Measurements from ENCODE around the gene LRIG1. TPM values are rescaled to one million over a fixed set of nuclear protein-coding genes. Genes with fewer than 3 reads are reported as not detected.
A peak's percentile ranks its signal among the peaks of the same experiment; 100 is the strongest.

LRIG1 gene
- total RNA-seq, 2 donors from 2014 or later = 119 to 186 TPM

GRCh38 chr3:66404197-66404596 lies 96.6 kb downstream of the LRIG1 start:
- Histone ChIP-seq H3K27me3 (replicated peaks; ENCODE audit: insufficient read depth) (no peaks in the 10 kb centered on the region), H3K4me1 (replicated peaks) (peaks cover 28% of the 10 kb centered on the region), H3K36me3 (peaks cover 0 to 10% of the 10 kb centered on the region in 2 donors), H3K27ac (peak overlapping the region in 1 of 2 donors; percentile 62), H3K4me3 (no peak overlapping the region), H3K9me3 (no peaks in the 10 kb centered on the region)
- intact Hi-C loops (cut with DNase I) = no loop called here
- no peak for DNase-seq (ENCODE audit: low spot score)
- WGBS = 58% methylated on average over 15 of the region's 15 CpGs
- TF ChIP-seq POLR2A (IDR thresholded peaks at IDR 0.05) (no peak), CTCF (IDR thresholded peaks at IDR 0.05) (no peak), POLR2AphosphoS5 (IDR thresholded peaks at IDR 0.05) (no peak)

GRCh38 chr3:66403323-66403990 lies 97.4 kb downstream of the LRIG1 start:
- H3K9me3 ChIP-seq = no peaks in the 10 kb centered on the region
- peaks cover 26% of the 10 kb centered on the region for H3K4me1 ChIP-seq (replicated peaks)
- 76% methylated on average over 13 of the region's 13 CpGs for WGBS
- no peak overlapping the region for H3K4me3 ChIP-seq
- peak overlapping the region in 1 of 2 donors; percentile 62 for H3K27ac ChIP-seq
- intact Hi-C loops (cut with DNase I) = no loop called here
- H3K27me3 ChIP-seq (replicated peaks; ENCODE audit: insufficient read depth) = no peaks in the 10 kb centered on the region
- no peak for TF ChIP-seq POLR2A (IDR thresholded peaks at IDR 0.05)
- no peak for TF ChIP-seq CTCF (IDR thresholded peaks at IDR 0.05)
- TF ChIP-seq POLR2AphosphoS5 (IDR thresholded peaks at IDR 0.05) = no peak
- H3K36me3 ChIP-seq = peaks cover 0 to 10% of the 10 kb centered on the region in 2 donors
- DNase-seq (ENCODE audit: low spot score) = no peak

- Histone ChIP-seq H3K4me1 (replicated peaks) (peaks cover 23% of the 10 kb centered on the region), H3K9me3 (no peaks in the 10 kb centered on the region), H3K27me3 (replicated peaks; ENCODE audit: insufficient read depth) (no peaks in the 10 kb centered on the region), H3K4me3 (no peak overlapping the region), H3K36me3 (peaks cover 0 to 10% of the 10 kb centered on the region in 2 donors), H3K27ac (peak overlapping the region; percentile 13 to 62)
- peak; percentile 41 for DNase-seq (ENCODE audit: low spot score)
- WGBS = 74% methylated on average over 13 of the region's 13 CpGs
- TF ChIP-seq POLR2AphosphoS5 (IDR thresholded peaks at IDR 0.05) (no peak), CTCF (IDR thresholded peaks at IDR 0.05) (no peak), POLR2A (IDR thresholded peaks at IDR 0.05) (no peak)
- intact Hi-C loops (cut with DNase I) = no loop called here
Observed at GRCh38 chr3:66402596-66403290, 98.1 kb downstream of the LRIG1 start.

GRCh38 chr3:66401675-66402491 lies 98.9 kb downstream of the LRIG1 start:
- Histone ChIP-seq H3K27ac (peak overlapping the region; percentile 13 to 62), H3K27me3 (replicated peaks; ENCODE audit: insufficient read depth) (no peaks in the 10 kb centered on the region), H3K9me3 (no peaks in the 10 kb centered on the region), H3K36me3 (peaks cover 0 to 10% of the 10 kb centered on the region in 2 donors), H3K4me3 (no peak overlapping the region), H3K4me1 (replicated peaks) (peaks cover 23% of the 10 kb centered on the region)
- intact Hi-C loops (cut with DNase I) = no loop called here
- DNase-seq (ENCODE audit: low spot score) = no peak
- TF ChIP-seq POLR2A (IDR thresholded peaks at IDR 0.05) = no peak
- TF ChIP-seq POLR2AphosphoS5 (IDR thresholded peaks at IDR 0.05) = no peak
- TF ChIP-seq CTCF (IDR thresholded peaks at IDR 0.05) = no peak
- 66% methylated on average over 20 of the region's 20 CpGs for WGBS

All from prostate gland (tissue), 2 donors.